Neural cell (in vitro differentiated cells): ENCODE data around the gene FANCC. TPM values are rescaled to one million over a fixed set of nuclear protein-coding genes. Genes with fewer than 3 reads are reported as not detected.

Source experiments
- H2AFZ ChIP-seq: fragments of 200-600, 300-800 bp; sonication (generic), shearing (Covaris generic); 2 replicates; pipeline ENCODE4 v1.6.0; 2014; ENCODE audit warnings: low read depth, mild to moderate bottlenecking, antibody characterized with exemption, low read length, moderate library complexity
- H3F3A ChIP-seq: fragments of 200-600 bp; shearing (Covaris generic); 2 replicates; pipeline ENCODE4 v1.6.1; 2016; ENCODE audit warnings: mild to moderate bottlenecking, moderate library complexity, mixed read lengths, antibody characterized with exemption, low read length; ENCODE audit not compliant: insufficient read depth, poor library complexity, severe bottlenecking
- H3K27ac ChIP-seq: fragments of 200-600, 300-800 bp; sonication (generic), shearing (Covaris generic); 2 replicates; pipeline ENCODE4 v1.5.1; 2014; ENCODE audit warnings: mild to moderate bottlenecking, low read length, moderate library complexity
- H3K27me3 ChIP-seq: fragments of 300-800, 200-600 bp; sonication (generic), shearing (Covaris generic); 2 replicates; pipeline ENCODE4 v1.6.0; 2014; ENCODE audit warnings: mild to moderate bottlenecking, low read depth, low read length, moderate library complexity; ENCODE audit not compliant: insufficient read depth
- H3K36me3 ChIP-seq: fragments of 300-800, 200-600 bp; sonication (generic), shearing (Covaris generic); 2 replicates; pipeline ENCODE4 v1.5.1; 2014; ENCODE audit warnings: mild to moderate bottlenecking, antibody characterized with exemption, low read length, moderate library complexity; ENCODE audit not compliant: insufficient read depth
- H3K4me2 ChIP-seq: fragments of 300-800, 200-600 bp; sonication (generic), shearing (Covaris generic); 2 replicates; pipeline ENCODE4 v1.6.0; 2014; ENCODE audit warnings: mild to moderate bottlenecking, low read length
- H3K4me3 ChIP-seq: fragments of 300-800, 200-600 bp; sonication (generic), shearing (Covaris generic); 2 replicates; pipeline ENCODE4 v1.5.1; 2014; ENCODE audit warnings: mild to moderate bottlenecking, low read length, moderate library complexity
- H3K79me2 ChIP-seq: fragments of 200-600 bp; shearing (Covaris generic); replicated peaks from 2 replicates; pipeline ENCODE4 v1.6.0; 2014; ENCODE audit warnings: mild to moderate bottlenecking, low read length, moderate library complexity; ENCODE audit not compliant: insufficient read depth
- H3K9ac ChIP-seq: fragments of 300-800, 200-600 bp; sonication (generic), shearing (Covaris generic); 2 replicates; pipeline ENCODE4 v1.6.1; 2016; ENCODE audit warnings: mild to moderate bottlenecking, low read length, mixed read lengths
- H3K9me2 ChIP-seq: fragments of 200-600 bp; shearing (Covaris generic); 2 replicates; pipeline ENCODE4 v1.6.1; 2016; ENCODE audit warnings: mild to moderate bottlenecking, low read length, mixed read lengths; ENCODE audit not compliant: insufficient read depth
- H3K9me3 ChIP-seq: fragments of 200-600, 300-800 bp; sonication (generic), shearing (Covaris generic); 2 replicates; pipeline ENCODE4 v1.6.1; 2016; ENCODE audit warnings: mild to moderate bottlenecking, mixed run types, low read length, moderate library complexity, mixed read lengths
- H4K20me1 ChIP-seq: fragments of 200-600 bp; shearing (Covaris generic); 2 replicates; pipeline ENCODE4 v1.6.1; 2016; ENCODE audit warnings: mild to moderate bottlenecking, mixed run types; ENCODE audit not compliant: insufficient read depth
- CTCF ChIP-seq: fragments of 450-650 bp; IDR thresholded peaks from 2 replicates; pipeline ENCODE4 v1.5.1; 2014; ENCODE audit warnings: antibody characterized with exemption, mild to moderate bottlenecking, moderate library complexity; ENCODE audit not compliant: poor library complexity, severe bottlenecking
- EP300 ChIP-seq: fragments of 450-650 bp; conservative IDR thresholded peaks from 2 replicates; pipeline ENCODE4 v1.6.1; 2014; ENCODE audit warnings: antibody characterized with exemption, mild to moderate bottlenecking, moderate library complexity; ENCODE audit not compliant: poor library complexity, severe bottlenecking
- EZH2 ChIP-seq: fragments of 200-600, 300-800 bp; shearing (Covaris generic), sonication (generic); IDR thresholded peaks from 2 replicates; pipeline ENCODE4 v1.6.1; 2014; ENCODE audit warnings: antibody characterized with exemption, low read length, borderline replicate concordance, mild to moderate bottlenecking; ENCODE audit not compliant: insufficient read depth, poor library complexity, severe bottlenecking
- MXI1 ChIP-seq: fragments of 450-650 bp; conservative IDR thresholded peaks from 2 replicates; pipeline ENCODE4 v1.6.1; 2014; ENCODE audit warnings: antibody characterized with exemption, mild to moderate bottlenecking; ENCODE audit not compliant: poor library complexity, severe bottlenecking
- POLR2AphosphoS5 ChIP-seq: IDR thresholded peaks from 2 replicates; pipeline ENCODE4 v1.6.1; 2012
- RAD21 ChIP-seq: fragments of 450-650 bp; conservative IDR thresholded peaks from 2 replicates; pipeline ENCODE4 v1.6.1; 2014; ENCODE audit warnings: antibody characterized with exemption, mild to moderate bottlenecking, moderate library complexity
- REST ChIP-seq: IDR thresholded peaks from 2 replicates; pipeline ENCODE4 v1.6.1; 2012; ENCODE audit warnings: borderline replicate concordance
- SMC3 ChIP-seq: fragments of 450-650 bp; conservative IDR thresholded peaks from 2 replicates; pipeline ENCODE4 v1.6.1; 2014; ENCODE audit warnings: antibody characterized with exemption, mild to moderate bottlenecking, moderate library complexity; ENCODE audit not compliant: poor library complexity
- TAF1 ChIP-seq: IDR thresholded peaks from 2 replicates; pipeline ENCODE4 v1.6.1; 2012; ENCODE audit warnings: low read depth
- polyA plus RNA-seq: library from polyadenylated mRNA; depleted of rRNA; stranded (reverse); fragments of >200 nt; gene quantifications from 2 replicates; pipeline ENCODE4 v1.2.3, GENCODE V29; 2014

Gene FANCC
- polyA plus RNA-seq, 1 donor from 2014 or later, result 9.7 TPM

GRCh38 chr9:95249986-95250385, 67.5 kb downstream of the FANCC start:
- H3K4me2 ChIP-seq, result no peak overlapping the region
- H3K36me3 ChIP-seq, result no peaks in the 10 kb centered on the region
- H3F3A ChIP-seq, result no peaks in the 10 kb centered on the region
- H3K9me2 ChIP-seq, result no peaks in the 10 kb centered on the region
- H3K27me3 ChIP-seq, result no peaks in the 10 kb centered on the region
- no peak overlapping the region for H3K27ac ChIP-seq
- TF ChIP-seq RAD21 (no peak), EP300 (no peak), REST (no peak), TAF1 (no peak), CTCF (no peak), EZH2 (no peak), POLR2AphosphoS5 (no peak), MXI1 (no peak), SMC3 (no peak)
- H3K4me3 ChIP-seq, result no peak overlapping the region
- H3K9ac ChIP-seq, result no peak overlapping the region
- no peaks in the 10 kb centered on the region for H4K20me1 ChIP-seq
- no peaks in the 10 kb centered on the region for H3K9me3 ChIP-seq
- no peak overlapping the region for H2AFZ ChIP-seq
- no peaks in the 10 kb centered on the region for H3K79me2 ChIP-seq

GRCh38 chr9:95246547-95246946, 71.0 kb downstream of the FANCC start:
- Histone ChIP-seq H2AFZ (no peak overlapping the region), H3K79me2 (no peaks in the 10 kb centered on the region), H4K20me1 (no peaks in the 10 kb centered on the region), H3F3A (no peaks in the 10 kb centered on the region), H3K9ac (no peak overlapping the region), H3K9me2 (no peaks in the 10 kb centered on the region), H3K4me3 (no peak overlapping the region), H3K9me3 (no peaks in the 10 kb centered on the region), H3K36me3 (no peaks in the 10 kb centered on the region), H3K27ac (no peak overlapping the region), H3K4me2 (no peak overlapping the region), H3K27me3 (no peaks in the 10 kb centered on the region)
- TF ChIP-seq EZH2, result no peak
- TF ChIP-seq CTCF, result no peak
- TF ChIP-seq MXI1, result no peak
- TF ChIP-seq RAD21, result no peak
- TF ChIP-seq EP300, result no peak
- no peak for TF ChIP-seq SMC3
- no peak for TF ChIP-seq TAF1
- TF ChIP-seq POLR2AphosphoS5, result no peak
